Ovary (tissue), 3 donors: ENCODE measurements around the gene WWOX.

Experiments used
- EP300 ChIP-seq: sonication (generic); formaldehyde crosslinking; IDR thresholded peaks from one replicate; pipeline ENCODE4 v1.6.1; 2017; ENCODE audit warnings: antibody characterized with exemption
- POLR2A ChIP-seq: fragments of 450-650 bp; IDR thresholded peaks from one replicate; pipeline ENCODE4 v1.6.1; 2017; ENCODE audit warnings: antibody characterized with exemption, mild to moderate bottlenecking, moderate library complexity
- TF ChIP-seq, protein P1 (sequence below), 3 donors: fragments of 450-650 bp in 2 of 3; fragments of 200-600 bp in 1 of 3; IDR thresholded peaks; one replicate each; pipeline versions ENCODE4 v1.5.1 to v1.8.0; 2016 to 2022; ENCODE audit warnings: antibody characterized with exemption in 3 of 3, mild to moderate bottlenecking in 1 of 3
- donor health status: DM: no; HTN: no; CAD: no.

DNA sequence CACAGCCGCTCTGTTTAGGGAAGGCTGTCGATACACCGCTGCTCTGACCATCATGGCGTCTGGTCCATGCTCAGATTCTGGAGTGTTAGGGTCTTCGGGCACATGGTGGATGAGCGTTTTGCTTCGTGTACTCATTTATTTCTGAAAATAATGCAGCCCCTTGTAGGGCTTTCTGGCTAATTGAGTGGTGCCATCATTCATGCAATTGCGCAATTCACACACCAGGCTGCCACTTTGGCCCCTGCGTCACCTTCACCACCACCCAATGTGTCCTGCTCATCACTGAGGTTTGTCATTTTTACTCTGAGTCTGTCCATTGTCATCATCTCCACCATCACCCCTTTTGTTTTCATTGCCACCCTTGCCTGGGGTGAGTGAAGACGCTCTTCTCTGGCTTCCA, 557.4 kb downstream of the WWOX start:
- TF ChIP-seq, protein P1, sequence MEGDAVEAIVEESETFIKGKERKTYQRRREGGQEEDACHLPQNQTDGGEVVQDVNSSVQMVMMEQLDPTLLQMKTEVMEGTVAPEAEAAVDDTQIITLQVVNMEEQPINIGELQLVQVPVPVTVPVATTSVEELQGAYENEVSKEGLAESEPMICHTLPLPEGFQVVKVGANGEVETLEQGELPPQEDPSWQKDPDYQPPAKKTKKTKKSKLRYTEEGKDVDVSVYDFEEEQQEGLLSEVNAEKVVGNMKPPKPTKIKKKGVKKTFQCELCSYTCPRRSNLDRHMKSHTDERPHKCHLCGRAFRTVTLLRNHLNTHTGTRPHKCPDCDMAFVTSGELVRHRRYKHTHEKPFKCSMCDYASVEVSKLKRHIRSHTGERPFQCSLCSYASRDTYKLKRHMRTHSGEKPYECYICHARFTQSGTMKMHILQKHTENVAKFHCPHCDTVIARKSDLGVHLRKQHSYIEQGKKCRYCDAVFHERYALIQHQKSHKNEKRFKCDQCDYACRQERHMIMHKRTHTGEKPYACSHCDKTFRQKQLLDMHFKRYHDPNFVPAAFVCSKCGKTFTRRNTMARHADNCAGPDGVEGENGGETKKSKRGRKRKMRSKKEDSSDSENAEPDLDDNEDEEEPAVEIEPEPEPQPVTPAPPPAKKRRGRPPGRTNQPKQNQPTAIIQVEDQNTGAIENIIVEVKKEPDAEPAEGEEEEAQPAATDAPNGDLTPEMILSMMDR (IDR thresholded peaks at IDR 0.05) = no peak
- TF ChIP-seq EP300 (no peak), POLR2A (no peak)
